HL-60 (cell line): ENCODE data around the gene MAGED2.
A peak's percentile ranks its signal among the peaks of the same experiment; 100 is the strongest.

Experiments
- DNase-seq, 2 experiments: peaks; one replicate each; pipeline ENCODE4 v3.0.0-alpha.2; 2010 to 2020; ENCODE audit warnings: low read depth in 1 of 2, low spot score in 1 of 2
- H3K27ac ChIP-seq: fragments of 250-450 bp; sonication (Bioruptor Pico); replicated peaks from 2 replicates; pipeline ENCODE4 v1.5.1; 2020; ENCODE audit warnings: mild to moderate bottlenecking, moderate library complexity
- H3K27me3 ChIP-seq: fragments of 250-450 bp; sonication (Bioruptor Pico); 2 replicates; pipeline ENCODE4 v1.5.1; 2021; ENCODE audit warnings: mild to moderate bottlenecking, moderate library complexity; ENCODE audit not compliant: insufficient read depth, poor library complexity, severe bottlenecking
- H3K4me3 ChIP-seq: replicated peaks from 2 replicates; pipeline ENCODE4 v1.5.1; 2011; ENCODE audit warnings: mild to moderate bottlenecking, control low read depth, low read length; ENCODE audit not compliant: insufficient read depth
- CTCF ChIP-seq: IDR thresholded peaks from one replicate; pipeline ENCODE4 v1.5.1; 2011; ENCODE audit warnings: low read length, control low read depth, inconsistent platforms; ENCODE audit not compliant: insufficient read depth
- GABPA ChIP-seq: IDR thresholded peaks from 2 replicates; pipeline ENCODE4 v1.6.1; 2012; ENCODE audit warnings: low read depth
- POLR2AphosphoS5 ChIP-seq: IDR thresholded peaks from 2 replicates; pipeline ENCODE4 v1.6.1; 2012; ENCODE audit warnings: low read depth
- REST ChIP-seq: IDR thresholded peaks from 2 replicates; pipeline ENCODE4 v1.6.1; 2012; ENCODE audit warnings: low read depth; ENCODE audit not compliant: insufficient replicate concordance
- SPI1 ChIP-seq: IDR thresholded peaks from 2 replicates; pipeline ENCODE4 v1.6.1; 2012; ENCODE audit warnings: low read depth, mild to moderate bottlenecking, borderline replicate concordance

Gene MAGED2

GRCh38 chrX:54776987-54777672, 30.4 kb upstream of the MAGED2 start:
- DNase-seq, result no peak
- TF ChIP-seq POLR2AphosphoS5, result no peak
- no peak for TF ChIP-seq REST
- TF ChIP-seq CTCF, result no peak
- TF ChIP-seq GABPA, result no peak
- TF ChIP-seq SPI1, result no peak
- no peaks in the 10 kb centered on the region for H3K27me3 ChIP-seq
- H3K27ac ChIP-seq, result no peak overlapping the region
- no peak overlapping the region for H3K4me3 ChIP-seq

- no peak overlapping the region for H3K27ac ChIP-seq
- peak in 1 of 2 experiments; percentile 5 for DNase-seq
- H3K27me3 ChIP-seq, result no peaks in the 10 kb centered on the region
- TF ChIP-seq GABPA (no peak), CTCF (no peak), REST (no peak), POLR2AphosphoS5 (no peak), SPI1 (no peak)
- no peak overlapping the region for H3K4me3 ChIP-seq
Measured at GRCh38 chrX:54785901-54786300, 21.6 kb upstream of the MAGED2 start.

GRCh38 chrX:54786967-54787366, 20.6 kb upstream of the MAGED2 start:
- TF ChIP-seq CTCF, result no peak
- TF ChIP-seq POLR2AphosphoS5, result no peak
- no peak for TF ChIP-seq GABPA
- no peak for TF ChIP-seq SPI1
- no peak for TF ChIP-seq REST
- Histone ChIP-seq H3K27ac (no peak overlapping the region), H3K27me3 (no peaks in the 10 kb centered on the region), H3K4me3 (no peak overlapping the region)
- DNase-seq, result no peak
